Limb (tissue), 2 donors: ENCODE measurements around the gene ANP32B.
"Not testable (repeated sequence)": the region's sequence is repeated elsewhere in the genome, so short reads cannot be mapped to it uniquely, and the experiment has no call there.

ENCODE experiments used
- DNase-seq, 2 donors: peaks; one replicate each; pipeline ENCODE4 v3.0.0-alpha.2; 2016; ENCODE audit errors: extremely low spot score in 2 of 2

The ANP32B gene

GRCh38 chr9:97982683-97983588 lies at the start of gene ANP32B:
TSS of gene ANP32B (plus strand) at chr9:97983341. CDS start at chr9:97983556, 215 bp downstream.
- DNase-seq: peak; percentile 93 to 96

- DNase-seq: no peak
Observed at GRCh38 chr9:97934321-97935115, 48.6 kb upstream of the ANP32B start.

DNA sequence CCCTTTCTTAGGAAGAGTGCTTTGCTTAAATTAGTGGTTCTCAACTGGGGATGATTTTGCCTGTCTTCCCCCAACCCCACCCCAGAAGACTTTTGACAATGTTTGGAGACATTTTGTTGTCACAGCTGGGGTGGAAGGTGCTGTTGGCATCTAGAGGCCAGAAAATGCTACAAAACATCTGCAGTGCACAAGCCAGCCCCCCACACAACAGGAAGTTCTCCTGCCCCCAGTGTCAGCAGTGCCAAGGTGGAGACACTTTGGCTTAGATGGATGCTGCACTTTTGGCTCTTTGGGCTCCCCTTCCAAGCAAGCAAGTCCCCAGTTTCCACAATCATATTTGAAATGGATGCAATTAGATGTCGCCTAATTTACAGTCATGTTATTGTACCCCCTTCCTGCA lies 47.9 kb upstream of the ANP32B start:
- DNase-seq: no peak

- DNase-seq: no peak
Observed at GRCh38 chr9:97936998-97937397, 46.1 kb upstream of the ANP32B start.

DNA sequence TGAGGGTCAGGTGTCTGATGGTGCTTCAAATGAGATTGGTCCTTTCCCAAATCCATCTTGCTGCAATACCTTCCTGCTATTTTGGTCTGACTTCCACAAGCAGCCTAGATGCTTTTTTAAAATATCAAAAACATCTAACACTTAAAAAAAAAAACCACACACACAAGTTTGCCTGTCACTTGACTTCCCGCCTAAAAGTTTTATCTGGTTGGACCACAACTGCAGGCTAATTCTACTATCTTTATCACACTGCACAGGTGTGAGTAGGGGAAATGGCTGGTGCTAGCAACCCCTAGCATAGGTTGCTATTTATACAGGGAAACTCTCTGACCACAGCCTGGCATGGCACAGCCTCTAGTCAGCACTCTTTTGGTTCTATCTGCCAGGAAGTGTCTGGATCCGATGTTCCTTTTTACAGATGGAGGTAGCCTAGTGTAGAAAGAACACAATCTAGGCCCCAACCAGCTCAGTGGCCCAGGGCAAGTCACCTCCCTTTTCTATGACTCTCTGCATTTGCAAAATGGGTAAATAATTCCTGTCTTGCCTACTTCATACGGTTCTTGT lies 45.0 kb upstream of the ANP32B start, which contains the start of gene HEMGN:
HEMGN (minus strand) TSS at position 92 of the 564 bp plus-strand sequence; CDS start at position 56, 36 bp downstream.
- DNase-seq: no peak

- DNase-seq: no peak
Observed at GRCh38 chr9:97940233-97940632, 42.9 kb upstream of the ANP32B start.

- DNase-seq: no peak
Observed at GRCh38 chr9:97940741-97941140, 42.4 kb upstream of the ANP32B start.

- DNase-seq: no peak
Observed at GRCh38 chr9:97941323-97941722, 41.8 kb upstream of the ANP32B start.

DNA sequence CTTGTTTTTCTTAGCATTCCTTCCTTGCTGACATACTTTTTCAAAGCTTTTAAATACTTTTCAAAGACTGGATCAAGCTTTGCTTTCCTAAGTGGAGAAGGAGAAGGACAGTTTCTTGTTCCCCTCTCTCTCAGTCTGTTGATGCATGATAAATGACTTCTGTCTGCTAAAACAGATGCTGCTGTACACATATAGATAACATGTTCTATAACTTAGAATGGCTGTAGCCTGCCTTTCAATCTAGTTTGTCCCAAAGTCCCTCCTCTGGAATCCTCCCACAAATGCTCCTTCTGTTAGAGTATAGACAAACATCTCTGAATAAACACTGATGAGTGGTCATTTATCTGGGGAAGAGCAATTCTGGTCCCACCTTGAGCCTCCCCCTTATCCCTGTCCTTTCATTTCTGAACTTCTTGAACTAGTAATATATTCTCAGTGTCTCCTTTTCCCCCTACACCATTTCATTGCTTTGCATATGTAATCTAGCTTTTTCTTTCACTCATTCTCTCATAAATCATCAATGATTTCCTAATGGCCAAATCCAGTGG lies 39.8 kb upstream of the ANP32B start:
- DNase-seq: no peak

GRCh38 chr9:97944612-97945011 lies 38.5 kb upstream of the ANP32B start:
- DNase-seq: no peak

GRCh38 chr9:97945470-97945869 lies 37.7 kb upstream of the ANP32B start:
- not testable (repeated sequence) for DNase-seq

- DNase-seq: not testable (repeated sequence)
Observed at GRCh38 chr9:97947094-97947493, 36.0 kb upstream of the ANP32B start.

DNA sequence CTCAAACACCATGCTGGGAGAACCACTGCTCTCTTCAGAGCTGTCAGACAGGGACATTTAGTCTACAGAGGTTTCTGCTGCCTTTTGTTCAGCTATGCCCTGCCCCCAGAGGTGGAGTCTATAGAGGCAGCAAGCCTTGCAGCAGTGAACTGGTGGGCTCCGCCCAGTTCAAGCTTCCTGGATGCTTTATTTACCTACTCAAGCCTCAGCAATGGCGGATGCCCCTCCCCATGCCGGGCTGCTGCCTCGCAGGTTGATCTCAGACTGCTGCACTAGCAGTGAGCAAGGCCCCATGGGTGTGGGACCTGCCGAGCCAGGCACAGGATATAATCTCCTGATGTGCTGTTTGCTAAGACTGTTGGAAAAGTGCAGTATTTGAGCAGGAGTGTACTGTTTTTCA lies 32.3 kb upstream of the ANP32B start:
- DNase-seq: not testable (repeated sequence)

GRCh38 chr9:97954550-97954989 lies 28.6 kb upstream of the ANP32B start:
- DNase-seq: no peak

GRCh38 chr9:97956331-97956730 lies 26.8 kb upstream of the ANP32B start:
- DNase-seq: no peak

DNA sequence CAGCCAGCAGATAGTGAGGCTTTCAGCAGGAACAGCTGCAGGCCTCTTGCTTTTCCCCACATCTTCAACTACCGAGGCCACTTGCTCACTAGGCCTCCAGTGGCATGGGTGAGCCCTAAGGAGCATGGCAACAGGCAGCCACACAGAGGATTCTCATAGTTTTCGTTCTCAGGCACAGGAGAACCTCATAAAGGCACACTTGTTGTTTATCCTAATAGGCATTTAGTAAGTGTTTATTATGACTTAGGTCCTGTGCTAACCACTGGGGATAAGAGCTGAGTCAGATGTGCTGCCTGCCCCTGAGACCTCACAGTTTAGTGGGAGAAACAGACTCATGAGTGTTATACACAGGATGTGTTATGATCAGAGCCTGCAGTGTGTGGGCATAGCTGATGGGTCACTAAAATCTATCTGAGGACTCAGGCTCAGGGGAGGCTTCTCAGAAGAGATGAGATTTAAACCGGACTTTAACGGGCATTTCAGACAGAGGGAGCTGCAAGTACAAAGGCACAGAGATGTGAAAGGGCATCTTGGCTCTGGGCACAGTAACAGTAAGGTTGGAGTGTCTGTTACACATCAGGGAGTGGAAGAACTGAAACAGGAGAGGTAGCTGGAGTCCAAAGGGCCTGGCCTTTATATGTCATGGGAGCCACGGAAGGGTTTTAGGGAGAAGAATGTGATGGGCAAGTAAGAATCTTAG lies 24.2 kb upstream of the ANP32B start:
- DNase-seq: no peak

- DNase-seq: no peak
Observed at GRCh38 chr9:97959585-97959984, 23.6 kb upstream of the ANP32B start.

DNA sequence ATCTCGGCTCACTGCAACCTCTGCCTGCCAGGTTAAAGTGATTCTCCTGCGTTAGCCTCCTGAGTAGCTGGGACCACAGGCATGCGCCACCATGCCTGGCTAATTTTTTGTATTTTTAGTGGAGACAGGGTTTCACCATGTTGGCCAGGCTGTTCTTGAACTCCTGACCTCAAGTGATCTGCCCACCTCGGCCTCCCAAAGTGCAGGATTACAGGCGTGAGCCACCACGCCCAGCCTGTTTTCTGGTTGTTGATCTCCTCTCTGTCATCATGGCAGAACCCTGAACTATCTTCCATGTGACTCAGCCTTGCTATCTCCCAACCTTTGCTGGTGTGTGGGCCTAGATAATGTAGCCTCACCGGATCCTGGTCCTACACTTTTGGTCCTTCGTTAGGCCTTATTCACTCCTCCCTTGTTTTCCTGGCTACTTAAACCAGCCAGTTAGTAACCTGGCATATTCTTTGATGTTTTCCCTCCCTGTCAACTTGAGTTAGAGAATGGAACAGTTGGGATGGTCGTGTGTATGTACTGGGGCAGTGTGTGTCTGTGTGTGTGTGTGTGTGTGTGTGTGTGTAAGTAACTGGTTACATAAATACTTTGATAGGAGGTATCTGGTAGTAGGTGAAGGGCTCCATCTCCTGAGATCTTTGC lies 22.3 kb upstream of the ANP32B start:
- not testable (repeated sequence) for DNase-seq

- DNase-seq: no peak
Observed at GRCh38 chr9:97961361-97961760, 21.8 kb upstream of the ANP32B start.

DNA sequence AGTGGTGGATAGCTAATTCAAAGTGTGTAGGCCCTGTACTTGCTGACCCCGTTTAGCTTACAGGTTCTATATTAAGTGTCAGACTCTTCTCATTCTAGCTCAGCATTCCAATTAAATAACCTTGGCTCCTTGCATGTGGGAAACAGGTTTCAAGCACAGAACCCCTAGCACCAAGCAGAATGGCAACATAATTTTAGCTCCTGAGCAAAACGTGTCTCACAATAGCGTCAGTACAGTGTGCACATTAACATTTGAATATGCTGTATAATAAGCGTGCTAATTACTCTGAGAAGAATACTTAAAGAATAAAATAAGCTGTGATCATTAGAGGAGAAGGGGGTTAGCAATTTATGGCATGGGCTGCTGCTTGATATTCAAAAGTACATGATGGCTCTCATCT lies 21.0 kb upstream of the ANP32B start:
- no peak for DNase-seq
